ENCODE measurements around the gene GLG1.

DNA sequence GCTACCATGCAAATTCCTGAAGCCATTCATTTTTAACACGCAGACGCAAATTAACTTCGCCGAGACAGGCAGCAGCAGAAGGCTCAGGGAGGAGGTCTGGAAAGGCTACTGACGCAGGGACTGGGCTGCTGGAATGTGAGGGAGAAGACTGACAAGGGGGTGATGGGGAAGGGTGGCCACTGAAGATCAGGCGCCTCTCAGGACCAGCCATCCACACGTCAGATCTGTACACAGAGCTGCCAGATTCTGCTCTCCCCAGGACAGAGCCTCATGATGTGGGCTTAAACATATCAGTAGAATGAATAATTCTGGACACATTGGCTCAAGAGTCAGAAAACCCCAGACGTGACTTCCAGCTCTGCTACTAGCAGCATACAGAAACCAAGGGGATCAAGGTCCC is 160.0 kb downstream of the GLG1 start:
- TF ChIP-seq, protein P1, sequence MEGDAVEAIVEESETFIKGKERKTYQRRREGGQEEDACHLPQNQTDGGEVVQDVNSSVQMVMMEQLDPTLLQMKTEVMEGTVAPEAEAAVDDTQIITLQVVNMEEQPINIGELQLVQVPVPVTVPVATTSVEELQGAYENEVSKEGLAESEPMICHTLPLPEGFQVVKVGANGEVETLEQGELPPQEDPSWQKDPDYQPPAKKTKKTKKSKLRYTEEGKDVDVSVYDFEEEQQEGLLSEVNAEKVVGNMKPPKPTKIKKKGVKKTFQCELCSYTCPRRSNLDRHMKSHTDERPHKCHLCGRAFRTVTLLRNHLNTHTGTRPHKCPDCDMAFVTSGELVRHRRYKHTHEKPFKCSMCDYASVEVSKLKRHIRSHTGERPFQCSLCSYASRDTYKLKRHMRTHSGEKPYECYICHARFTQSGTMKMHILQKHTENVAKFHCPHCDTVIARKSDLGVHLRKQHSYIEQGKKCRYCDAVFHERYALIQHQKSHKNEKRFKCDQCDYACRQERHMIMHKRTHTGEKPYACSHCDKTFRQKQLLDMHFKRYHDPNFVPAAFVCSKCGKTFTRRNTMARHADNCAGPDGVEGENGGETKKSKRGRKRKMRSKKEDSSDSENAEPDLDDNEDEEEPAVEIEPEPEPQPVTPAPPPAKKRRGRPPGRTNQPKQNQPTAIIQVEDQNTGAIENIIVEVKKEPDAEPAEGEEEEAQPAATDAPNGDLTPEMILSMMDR (IDR thresholded peaks at IDR 0.05), result no peak
- TF ChIP-seq EP300 (IDR thresholded peaks at IDR 0.05) (no peak), POLR2A (IDR thresholded peaks at IDR 0.05) (no peak), POLR2AphosphoS5 (IDR thresholded peaks at IDR 0.05) (no peak)
